ENCODE data around the gene MLXIP.
"Not testable (repeated sequence)": the region's sequence is repeated elsewhere in the genome, so short reads cannot be mapped to it uniquely, and the experiment has no call there.

MLXIP gene

GRCh38 chr12:122105496-122105895 is 26.9 kb downstream of the MLXIP start:
- H3K9me3 ChIP-seq (ENCODE audit: control insufficient read depth, insufficient read depth, low read length); H3K9ac ChIP-seq (ENCODE audit: low read depth, low read length); H3K36me3 ChIP-seq (ENCODE audit: insufficient read depth, low read length); H3K4me1 ChIP-seq (ENCODE audit: insufficient read depth, low read length): not testable (repeated sequence)

- H3K9me3 ChIP-seq (ENCODE audit: control insufficient read depth, insufficient read depth, low read length) = no peaks in the 10 kb centered on the region
- no peaks in the 10 kb centered on the region for H3K4me1 ChIP-seq (ENCODE audit: insufficient read depth, low read length)
- no peak overlapping the region for H3K9ac ChIP-seq (ENCODE audit: low read depth, low read length)
- H3K36me3 ChIP-seq (ENCODE audit: insufficient read depth, low read length) = no peaks in the 10 kb centered on the region
Measured at GRCh38 chr12:122106843-122107242, 28.3 kb downstream of the MLXIP start.

- no peak overlapping the region for H3K9ac ChIP-seq (ENCODE audit: low read depth, low read length)
- no peaks in the 10 kb centered on the region for H3K9me3 ChIP-seq (ENCODE audit: control insufficient read depth, insufficient read depth, low read length)
- H3K4me1 ChIP-seq (ENCODE audit: insufficient read depth, low read length) = no peaks in the 10 kb centered on the region
- H3K36me3 ChIP-seq (ENCODE audit: insufficient read depth, low read length) = no peaks in the 10 kb centered on the region
Measured at GRCh38 chr12:122107261-122107660, 28.7 kb downstream of the MLXIP start.

- Histone ChIP-seq H3K36me3 (ENCODE audit: insufficient read depth, low read length) (no peaks in the 10 kb centered on the region), H3K9ac (ENCODE audit: low read depth, low read length) (no peak overlapping the region), H3K4me1 (ENCODE audit: insufficient read depth, low read length) (peaks cover 6% of the 10 kb centered on the region), H3K9me3 (ENCODE audit: control insufficient read depth, insufficient read depth, low read length) (no peaks in the 10 kb centered on the region)
Measured at GRCh38 chr12:122111089-122111641, 32.6 kb downstream of the MLXIP start.

- H3K9me3 ChIP-seq (ENCODE audit: control insufficient read depth, insufficient read depth, low read length) = no peaks in the 10 kb centered on the region
- H3K4me1 ChIP-seq (ENCODE audit: insufficient read depth, low read length) = peaks cover 6% of the 10 kb centered on the region
- no peaks in the 10 kb centered on the region for H3K36me3 ChIP-seq (ENCODE audit: insufficient read depth, low read length)
- no peak overlapping the region for H3K9ac ChIP-seq (ENCODE audit: low read depth, low read length)
Measured at GRCh38 chr12:122116707-122117535, 38.4 kb downstream of the MLXIP start.

- H3K9me3 ChIP-seq (ENCODE audit: control insufficient read depth, insufficient read depth, low read length) = no peaks in the 10 kb centered on the region
Measured at GRCh38 chr12:122117979-122118378, 39.4 kb downstream of the MLXIP start.

GRCh38 chr12:122121341-122121740 is 42.8 kb downstream of the MLXIP start:
- not testable (repeated sequence) for H3K4me1 ChIP-seq (ENCODE audit: insufficient read depth, low read length); H3K9me3 ChIP-seq (ENCODE audit: control insufficient read depth, insufficient read depth, low read length); H3K36me3 ChIP-seq (ENCODE audit: insufficient read depth, low read length); H3K9ac ChIP-seq (ENCODE audit: low read depth, low read length)

More at GRCh38 chr12:122117979-122118378, 39.4 kb downstream of the MLXIP start:
- Histone ChIP-seq H3K9ac (ENCODE audit: low read depth, low read length) (no peak overlapping the region), H3K4me1 (ENCODE audit: insufficient read depth, low read length) (peaks cover 6% of the 10 kb centered on the region), H3K36me3 (ENCODE audit: insufficient read depth, low read length) (no peaks in the 10 kb centered on the region)

GRCh38 chr12:122121745-122122144 is 43.2 kb downstream of the MLXIP start:
- H3K9me3 ChIP-seq (ENCODE audit: control insufficient read depth, insufficient read depth, low read length) = no peaks in the 10 kb centered on the region
- H3K36me3 ChIP-seq (ENCODE audit: insufficient read depth, low read length) = no peaks in the 10 kb centered on the region
- no peak overlapping the region for H3K9ac ChIP-seq (ENCODE audit: low read depth, low read length)
- H3K4me1 ChIP-seq (ENCODE audit: insufficient read depth, low read length) = no peaks in the 10 kb centered on the region; the same call in none of the 2 replicates

GRCh38 chr12:122123051-122123760 is 44.6 kb downstream of the MLXIP start:
- Histone ChIP-seq H3K9ac (ENCODE audit: low read depth, low read length) (no peak overlapping the region), H3K4me1 (ENCODE audit: insufficient read depth, low read length) (no peaks in the 10 kb centered on the region; the same call in none of the 2 replicates), H3K9me3 (ENCODE audit: control insufficient read depth, insufficient read depth, low read length) (no peaks in the 10 kb centered on the region), H3K36me3 (ENCODE audit: insufficient read depth, low read length) (no peaks in the 10 kb centered on the region)

- no peak overlapping the region for H3K9ac ChIP-seq (ENCODE audit: low read depth, low read length)
- H3K9me3 ChIP-seq (ENCODE audit: control insufficient read depth, insufficient read depth, low read length) = no peaks in the 10 kb centered on the region
- no peaks in the 10 kb centered on the region; the same call in none of the 2 replicates for H3K4me1 ChIP-seq (ENCODE audit: insufficient read depth, low read length)
- no peaks in the 10 kb centered on the region for H3K36me3 ChIP-seq (ENCODE audit: insufficient read depth, low read length)
Measured at GRCh38 chr12:122123761-122124145, 45.2 kb downstream of the MLXIP start.

- Histone ChIP-seq H3K36me3 (ENCODE audit: insufficient read depth, low read length) (no peaks in the 10 kb centered on the region), H3K9ac (ENCODE audit: low read depth, low read length) (no peak overlapping the region), H3K4me1 (ENCODE audit: insufficient read depth, low read length) (no peaks in the 10 kb centered on the region; the same call in none of the 2 replicates), H3K9me3 (ENCODE audit: control insufficient read depth, insufficient read depth, low read length) (no peaks in the 10 kb centered on the region)
Measured at GRCh38 chr12:122124370-122124769, 45.8 kb downstream of the MLXIP start.

- Histone ChIP-seq H3K9me3 (ENCODE audit: control insufficient read depth, insufficient read depth, low read length) (no peaks in the 10 kb centered on the region), H3K36me3 (ENCODE audit: insufficient read depth, low read length) (no peaks in the 10 kb centered on the region; the same call in 1 of the 2 replicates), H3K9ac (ENCODE audit: low read depth, low read length) (no peak overlapping the region), H3K4me1 (ENCODE audit: insufficient read depth, low read length) (no peaks in the 10 kb centered on the region; the same call in none of the 2 replicates)
Measured at GRCh38 chr12:122125452-122126341, 47.1 kb downstream of the MLXIP start.

- Histone ChIP-seq H3K9ac (ENCODE audit: low read depth, low read length) (no peak overlapping the region), H3K9me3 (ENCODE audit: control insufficient read depth, insufficient read depth, low read length) (no peaks in the 10 kb centered on the region), H3K36me3 (ENCODE audit: insufficient read depth, low read length) (no peaks in the 10 kb centered on the region; the same call in 1 of the 2 replicates), H3K4me1 (ENCODE audit: insufficient read depth, low read length) (no peaks in the 10 kb centered on the region; the same call in none of the 2 replicates)
Measured at GRCh38 chr12:122126342-122126635, 47.7 kb downstream of the MLXIP start.

All from ES-I3 (cell line).